ENCODE data around the gene RNU1-3. TPM values are rescaled to one million over a fixed set of nuclear protein-coding genes. Genes with fewer than 3 reads are reported as not detected.
"Not testable (repeated sequence)": the region's sequence is repeated elsewhere in the genome, so short reads cannot be mapped to it uniquely, and the experiment has no call there.

Gene RNU1-3
- total RNA-seq, 1 donor from 2014 or later, result 3,526 TPM

- no peaks in the 10 kb centered on the region for H3K27me3 Mint-ChIP-seq
These were observed 41.0 kb downstream of the RNU1-3 start for GRCh38 chr1:16625497-16626408.

GRCh38 chr1:16623812-16624719, 42.7 kb downstream of the RNU1-3 start:
- H3K4me3 Mint-ChIP-seq; ATAC-seq (ENCODE audit: low read depth); H3K27me3 Mint-ChIP-seq; H3K4me1 Mint-ChIP-seq; H3K9me3 Mint-ChIP-seq; intact Hi-C loops (cut with micrococcal nuclease); H3K27ac Mint-ChIP-seq: not testable (repeated sequence)
- peak; percentile 40 for DNase-seq
- ChIA-PET CTCF (interaction anchor here (0.7 to 2.6 kb wide), 6 partner anchors 8 to 328 kb away, joined by 3 to 7 read pairs (median 4); no protein-coding TSS in a partner anchor), POLR2A (interaction anchor here (0.8 to 1.8 kb wide), 2 partner anchors 12 to 21 kb away, joined by 4 to 8 read pairs; no protein-coding TSS in a partner anchor)
- H3K36me3 Mint-ChIP-seq (ENCODE audit: low read depth), result peaks cover 19% of the 10 kb centered on the region

More at GRCh38 chr1:16625497-16626408, 41.0 kb downstream of the RNU1-3 start:
- no peaks in the 10 kb centered on the region for H3K9me3 Mint-ChIP-seq
- DNase-seq (peak; percentile 29), ATAC-seq (ENCODE audit: low read depth) (no peak)
- no peaks in the 10 kb centered on the region for H3K4me1 Mint-ChIP-seq
- no peak overlapping the region for H3K4me3 Mint-ChIP-seq
- CTCF ChIA-PET, result interaction anchor here (1.2 to 2.6 kb wide), 3 partner anchors 9 to 16 kb away, joined by 3 to 7 read pairs (median 7); no protein-coding TSS in a partner anchor
- POLR2A ChIA-PET, result interaction anchor here (0.7 to 1.8 kb wide), 4 partner anchors 12 to 326 kb away, joined by 4 to 8 read pairs (median 6); no protein-coding TSS in a partner anchor
- no peak for TF ChIP-seq CTCF (IDR thresholded peaks at IDR 0.05)
- intact Hi-C loops (cut with micrococcal nuclease), result no loop called here
- no peak overlapping the region for H3K27ac Mint-ChIP-seq
- H3K36me3 Mint-ChIP-seq (ENCODE audit: low read depth), result peaks cover 34% of the 10 kb centered on the region

GRCh38 chr1:16623337-16623736, 43.4 kb downstream of the RNU1-3 start:
- CTCF ChIA-PET, result interaction anchor here (1.5 to 2.6 kb wide), 2 partner anchors 183 to 328 kb away, joined by 5 to 49 read pairs; partner anchors contain the start of gene NECAP2
- POLR2A ChIA-PET; intact Hi-C loops (cut with micrococcal nuclease): not testable (repeated sequence)

GRCh38 chr1:16621681-16622315, 45.0 kb downstream of the RNU1-3 start:
- intact Hi-C loops (cut with micrococcal nuclease); H3K27me3 Mint-ChIP-seq; H3K4me1 Mint-ChIP-seq; ATAC-seq (ENCODE audit: low read depth); H3K9me3 Mint-ChIP-seq; H3K4me3 Mint-ChIP-seq; H3K36me3 Mint-ChIP-seq (ENCODE audit: low read depth); H3K27ac Mint-ChIP-seq: not testable (repeated sequence)
- DNase-seq, result peak; percentile 26
- ChIA-PET CTCF (interaction anchor here (0.9 to 2.8 kb wide), 10 partner anchors 9 to 339 kb away, joined by 3 to 49 read pairs (median 4); partner anchors contain the start of genes NBPF1 and NECAP2), POLR2A (interaction anchor here (0.6 to 1.9 kb wide), 7 partner anchors 23 to 330 kb away, joined by 3 to 11 read pairs (median 4); partner anchors contain the start of gene RNU1-1)

More at GRCh38 chr1:16623337-16623736, 43.4 kb downstream of the RNU1-3 start:
- not testable (repeated sequence) for H3K4me3 Mint-ChIP-seq; H3K27me3 Mint-ChIP-seq; H3K9me3 Mint-ChIP-seq; H3K27ac Mint-ChIP-seq; H3K4me1 Mint-ChIP-seq; DNase-seq; ATAC-seq (ENCODE audit: low read depth)
- H3K36me3 Mint-ChIP-seq (ENCODE audit: low read depth), result peaks cover 12% of the 10 kb centered on the region

- no peak overlapping the region for H3K4me3 Mint-ChIP-seq
- ATAC-seq (ENCODE audit: low read depth) (no peak), DNase-seq (no peak)
- intact Hi-C loops (cut with micrococcal nuclease), result no loop called here
- no peaks in the 10 kb centered on the region for H3K36me3 Mint-ChIP-seq (ENCODE audit: low read depth)
- no peaks in the 10 kb centered on the region for H3K27me3 Mint-ChIP-seq
- ChIA-PET POLR2A (interaction anchor here (0.6 to 1.9 kb wide), 12 partner anchors 9 to 444 kb away, joined by 3 to 11 read pairs (median 4); partner anchors contain the start of gene RNU1-1), CTCF (interaction anchor here (0.8 to 2.8 kb wide), 14 partner anchors 9 to 542 kb away, joined by 3 to 49 read pairs (median 4); partner anchors contain the start of gene NBPF1)
- no peak overlapping the region for H3K27ac Mint-ChIP-seq
- no peaks in the 10 kb centered on the region for H3K4me1 Mint-ChIP-seq
- no peaks in the 10 kb centered on the region for H3K9me3 Mint-ChIP-seq
- no peak for TF ChIP-seq CTCF (IDR thresholded peaks at IDR 0.05)
These were observed 45.5 kb downstream of the RNU1-3 start for GRCh38 chr1:16621300-16621658.

- H3K4me3 Mint-ChIP-seq; H3K27ac Mint-ChIP-seq; H3K27me3 Mint-ChIP-seq; H3K4me1 Mint-ChIP-seq; intact Hi-C loops (cut with micrococcal nuclease); ATAC-seq (ENCODE audit: low read depth); H3K9me3 Mint-ChIP-seq; H3K36me3 Mint-ChIP-seq (ENCODE audit: low read depth): not testable (repeated sequence)
- peak; percentile 17 for DNase-seq
- ChIA-PET CTCF (interaction anchor here (0.8 to 2.8 kb wide), 5 partner anchors 11 to 424 kb away, joined by 3 to 17 read pairs (median 4); no protein-coding TSS in a partner anchor), POLR2A (interaction anchor here (0.6 to 1.9 kb wide), 3 partner anchors 8 to 293 kb away, joined by 3 to 8 read pairs (median 3); no protein-coding TSS in a partner anchor)
These were observed 46.8 kb downstream of the RNU1-3 start for GRCh38 chr1:16619803-16620501.

Measured in activated B cell treated with CpG ODN at 0.5 μM for 24 hours (primary cell).